Measurements from ENCODE around the gene MITF.

DNA sequence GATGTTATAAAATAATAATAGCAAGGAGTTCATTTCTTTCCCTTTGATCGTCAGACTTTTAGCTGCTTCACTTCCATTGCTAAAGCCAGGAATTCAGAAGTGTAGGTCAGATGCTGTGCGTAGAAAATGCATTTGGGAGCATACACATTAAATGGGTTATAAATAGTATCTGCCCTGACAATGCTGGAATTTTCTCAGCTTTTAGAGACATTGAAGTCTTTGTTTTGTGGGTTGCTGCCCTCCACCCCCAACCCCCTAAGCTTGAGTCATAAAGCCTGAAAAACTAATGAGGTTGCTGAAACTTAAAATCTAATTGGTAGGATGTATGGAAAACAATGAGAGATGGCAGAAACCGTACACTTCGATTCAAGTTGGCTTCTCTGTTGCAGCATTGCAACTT is 81.9 kb downstream of the MITF start:
- TF ChIP-seq CTCF (IDR thresholded peaks at IDR 0.05; ENCODE audit: insufficient read depth, low read depth, low read length) (no peak), EZH2 (IDR thresholded peaks at IDR 0.05; ENCODE audit: insufficient read depth, low read length) (no peak)
